ENCODE results near the gene IL21R.

- TF ChIP-seq ESRRG (CRISPR knock-in tag; IDR thresholded peaks at IDR 0.05) (no peak), ZFP30 (CRISPR knock-in tag; IDR thresholded peaks at IDR 0.05) (no peak), PATZ1 (CRISPR knock-in tag; IDR thresholded peaks at IDR 0.05; ENCODE audit: borderline replicate concordance) (no peak), ZFP3 (CRISPR knock-in tag; IDR thresholded peaks at IDR 0.05) (no peak), BACH2 (CRISPR knock-in tag; IDR thresholded peaks at IDR 0.05; ENCODE audit: borderline replicate concordance) (no peak), ZNF8 (CRISPR knock-in tag; IDR thresholded peaks at IDR 0.05) (no peak)
These were observed 12.6 kb upstream of the IL21R start for GRCh38 chr16:27389272-27389961.
